Stimulated activated CD8-positive, alpha-beta memory T cell treated with anti-CD3 and anti-CD28 coated beads, Interleukin-15, amount 100 ng/mL, for 24 hours (primary cell): ENCODE results near the gene MAN2B2.

Experiments used
- DNase-seq: peaks from one replicate; pipeline ENCODE4 v3.0.0-alpha.2; 2020; ENCODE audit warnings: low read depth

The MAN2B2 gene

GRCh38 chr4:6568148-6568547, 6.8 kb upstream of the MAN2B2 start:
- DNase-seq, result no peak

GRCh38 chr4:6568689-6569332, 6.2 kb upstream of the MAN2B2 start:
- DNase-seq, result no peak

- no peak for DNase-seq
These were observed 3.4 kb upstream of the MAN2B2 start for GRCh38 chr4:6571608-6572007.

GRCh38 chr4:6573551-6573950, 1.4 kb upstream of the MAN2B2 start:
- no peak for DNase-seq

- no peak for DNase-seq
These were observed 823 bp upstream of the MAN2B2 start for GRCh38 chr4:6573986-6574746.

- DNase-seq, result no peak
These were observed 683 bp downstream of the MAN2B2 start for GRCh38 chr4:6575503-6576240.

GRCh38 chr4:6576512-6576911, 1.5 kb downstream of the MAN2B2 start:
- no peak for DNase-seq

- no peak for DNase-seq
These were observed 1.9 kb downstream of the MAN2B2 start for GRCh38 chr4:6576932-6577331.

GRCh38 chr4:6577409-6577808, 2.4 kb downstream of the MAN2B2 start:
- DNase-seq, result no peak

GRCh38 chr4:6578221-6578620, 3.2 kb downstream of the MAN2B2 start:
- no peak for DNase-seq

- no peak for DNase-seq
These were observed 5.4 kb downstream of the MAN2B2 start for GRCh38 chr4:6580353-6580752.

- DNase-seq, result no peak
These were observed 6.7 kb downstream of the MAN2B2 start for GRCh38 chr4:6581566-6582121.

GRCh38 chr4:6582889-6583490, 8.0 kb downstream of the MAN2B2 start:
- DNase-seq, result no peak

- DNase-seq, result no peak
These were observed 9.9 kb downstream of the MAN2B2 start for GRCh38 chr4:6584865-6585264.

- DNase-seq, result no peak
These were observed 11.8 kb downstream of the MAN2B2 start for GRCh38 chr4:6586715-6587325.

GRCh38 chr4:6589444-6589843, 14.5 kb downstream of the MAN2B2 start:
- no peak for DNase-seq

- no peak for DNase-seq
These were observed 16.3 kb downstream of the MAN2B2 start for GRCh38 chr4:6591313-6591712.

- no peak for DNase-seq
These were observed 16.8 kb downstream of the MAN2B2 start for GRCh38 chr4:6591781-6592180.

GRCh38 chr4:6592804-6593563, 18.0 kb downstream of the MAN2B2 start:
- DNase-seq, result no peak

- DNase-seq, result no peak
These were observed 19.4 kb downstream of the MAN2B2 start for GRCh38 chr4:6594341-6594740.

GRCh38 chr4:6594826-6595355, 19.9 kb downstream of the MAN2B2 start:
- DNase-seq, result no peak
